HL-60 (cell line): Measurements from ENCODE around the gene CHST13.

Source experiments
- POLR2AphosphoS5 ChIP-seq: IDR thresholded peaks from 2 replicates; pipeline ENCODE4 v1.6.1; 2012; ENCODE audit warnings: low read depth
- TF ChIP-seq, protein P1 (sequence below): IDR thresholded peaks from one replicate; pipeline ENCODE4 v1.5.1; 2011; ENCODE audit warnings: low read length, control low read depth, inconsistent platforms; ENCODE audit not compliant: insufficient read depth

DNA sequence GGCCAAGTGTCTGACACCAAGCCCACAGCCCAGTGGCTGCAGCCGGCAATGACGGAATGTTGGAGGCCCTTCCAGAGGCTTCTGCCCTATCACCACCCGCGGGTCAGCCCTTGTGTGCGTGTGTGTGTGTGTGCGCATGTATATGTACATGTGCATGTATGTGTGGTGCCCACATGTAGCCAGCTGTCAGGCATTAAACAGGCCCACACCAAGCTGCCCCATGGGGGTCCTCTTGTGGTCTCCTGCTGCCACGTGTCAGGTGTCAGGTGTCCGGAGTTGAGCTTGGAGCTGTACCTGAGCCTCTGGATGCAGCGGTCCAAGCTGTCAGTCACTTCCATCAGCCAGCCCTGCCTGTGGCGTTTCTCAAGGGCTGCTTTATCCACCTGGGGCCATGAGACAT is 20.3 kb upstream of the CHST13 start:
- no peak for TF ChIP-seq POLR2AphosphoS5
- TF ChIP-seq, protein P1, sequence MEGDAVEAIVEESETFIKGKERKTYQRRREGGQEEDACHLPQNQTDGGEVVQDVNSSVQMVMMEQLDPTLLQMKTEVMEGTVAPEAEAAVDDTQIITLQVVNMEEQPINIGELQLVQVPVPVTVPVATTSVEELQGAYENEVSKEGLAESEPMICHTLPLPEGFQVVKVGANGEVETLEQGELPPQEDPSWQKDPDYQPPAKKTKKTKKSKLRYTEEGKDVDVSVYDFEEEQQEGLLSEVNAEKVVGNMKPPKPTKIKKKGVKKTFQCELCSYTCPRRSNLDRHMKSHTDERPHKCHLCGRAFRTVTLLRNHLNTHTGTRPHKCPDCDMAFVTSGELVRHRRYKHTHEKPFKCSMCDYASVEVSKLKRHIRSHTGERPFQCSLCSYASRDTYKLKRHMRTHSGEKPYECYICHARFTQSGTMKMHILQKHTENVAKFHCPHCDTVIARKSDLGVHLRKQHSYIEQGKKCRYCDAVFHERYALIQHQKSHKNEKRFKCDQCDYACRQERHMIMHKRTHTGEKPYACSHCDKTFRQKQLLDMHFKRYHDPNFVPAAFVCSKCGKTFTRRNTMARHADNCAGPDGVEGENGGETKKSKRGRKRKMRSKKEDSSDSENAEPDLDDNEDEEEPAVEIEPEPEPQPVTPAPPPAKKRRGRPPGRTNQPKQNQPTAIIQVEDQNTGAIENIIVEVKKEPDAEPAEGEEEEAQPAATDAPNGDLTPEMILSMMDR, result no peak
